NCI-H1092 treated with DMSO at 0.1 percent for 48 hours (cell line): Measurements from ENCODE around the gene PPP1R1B.

Experiments used
- DNase-seq: peaks from one replicate; lab custom pipeline; 2025; lab: John Stamatoyannopoulos, UW

Gene PPP1R1B

DNA sequence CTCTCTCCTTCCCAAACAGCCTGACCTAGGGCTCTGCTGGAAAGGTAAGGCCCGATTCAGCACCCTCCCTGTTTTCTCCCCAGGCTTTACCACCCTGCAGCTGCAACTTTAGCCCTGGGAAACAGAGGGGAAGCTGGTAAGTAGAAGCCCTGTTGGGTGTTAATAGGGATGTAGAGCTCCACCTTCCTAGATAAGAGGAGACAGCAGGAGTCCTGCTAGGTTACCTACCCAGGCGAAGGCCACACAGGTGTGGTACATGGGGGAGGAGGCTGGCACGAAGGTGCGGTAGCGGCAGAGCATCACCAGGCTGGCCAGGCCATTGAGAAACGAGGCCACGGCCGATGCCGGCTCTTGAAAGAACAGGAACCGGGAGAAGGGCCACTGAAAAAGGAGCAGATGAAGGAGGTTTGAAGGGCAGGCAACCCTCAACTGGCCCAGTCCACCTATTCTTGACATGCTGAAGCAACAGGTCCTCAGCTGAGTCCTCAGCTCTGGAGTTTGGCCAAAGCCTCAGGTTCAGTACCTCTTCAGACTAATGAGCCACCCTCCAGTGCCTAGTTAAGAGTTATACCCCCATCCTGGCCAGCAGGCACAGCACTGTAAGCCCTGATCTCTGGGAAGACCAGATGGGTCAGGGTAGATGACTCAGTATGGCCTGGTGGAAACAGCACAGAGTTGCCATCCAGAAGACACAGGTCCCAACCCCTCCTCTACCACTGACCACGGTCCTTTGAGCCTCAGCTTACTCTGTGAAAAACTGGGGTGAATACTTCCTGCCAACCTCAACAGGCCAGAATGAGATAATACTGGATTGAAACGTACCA is 57.8 kb downstream of the PPP1R1B start:
- no peak for DNase-seq
